Peyer's patch (tissue), 4 donors: ENCODE measurements around the gene LRRC9. TPM values are rescaled to one million over a fixed set of nuclear protein-coding genes. Genes with fewer than 3 reads are reported as not detected.

ENCODE experiments used
- DNase-seq, 3 donors: peaks; one replicate each; pipeline ENCODE4 v3.0.0-alpha.2; 2017 to 2019
- H3K27ac ChIP-seq, 4 donors: fragments of 200-600 bp; sonication (generic); one replicate each; pipeline ENCODE4 v1.5.1; 2016 to 2019
- H3K27me3 ChIP-seq, 2 donors: fragments of 200-600 bp; sonication (generic); one replicate each; pipeline ENCODE4 v1.5.1; 2019
- H3K36me3 ChIP-seq, 3 donors: fragments of 200-600 bp; sonication (generic); one replicate each; pipeline ENCODE4 v1.5.1; 2016 to 2019
- H3K4me1 ChIP-seq, 4 donors: fragments of 200-600 bp; sonication (generic); one replicate each; pipeline ENCODE4 v1.5.1; 2016 to 2019
- H3K4me3 ChIP-seq, 4 donors: fragments of 200-600 bp; sonication (generic); 1 replicate in 3 of 4; 2 replicates in 1 of 4; pipeline ENCODE4 v1.5.1; 2016 to 2019; ENCODE audit warnings: mild to moderate bottlenecking in 1 of 4
- H3K9me3 ChIP-seq, 4 donors: fragments of 200-600 bp; sonication (generic); one replicate each; pipeline ENCODE4 v1.5.1; 2016 to 2019; ENCODE audit warnings: mild to moderate bottlenecking in 1 of 4
- POLR2A ChIP-seq, 2 donors: fragments of 450-650 bp; IDR thresholded peaks; one replicate each; pipeline ENCODE4 v1.5.1; 2017; ENCODE audit warnings: antibody characterized with exemption in 2 of 2, mild to moderate bottlenecking in 2 of 2, moderate library complexity in 2 of 2
- total RNA-seq, 4 donors: library from RNA; depleted of rRNA; stranded (reverse); fragments of >200 nt; gene quantifications; one replicate each; pipeline ENCODE4 v1.1.0, GENCODE V29; 2016
- TF ChIP-seq, protein P1 (sequence below), 6 experiments: fragments of 450-650 bp in 4 of 6; fragments of 200-600 bp in 2 of 6; sonication (generic) in 1 of 6; IDR thresholded peaks; one replicate each; pipeline ENCODE4 v1.5.1; 2017 to 2019; ENCODE audit warnings: antibody characterized with exemption in 6 of 6, mild to moderate bottlenecking in 3 of 6, moderate library complexity in 1 of 6

Gene LRRC9
- total RNA-seq, 4 donors from 2014 or later, result 0.27 to 13.4 (median 5.1) TPM; not detected in 1

DNA sequence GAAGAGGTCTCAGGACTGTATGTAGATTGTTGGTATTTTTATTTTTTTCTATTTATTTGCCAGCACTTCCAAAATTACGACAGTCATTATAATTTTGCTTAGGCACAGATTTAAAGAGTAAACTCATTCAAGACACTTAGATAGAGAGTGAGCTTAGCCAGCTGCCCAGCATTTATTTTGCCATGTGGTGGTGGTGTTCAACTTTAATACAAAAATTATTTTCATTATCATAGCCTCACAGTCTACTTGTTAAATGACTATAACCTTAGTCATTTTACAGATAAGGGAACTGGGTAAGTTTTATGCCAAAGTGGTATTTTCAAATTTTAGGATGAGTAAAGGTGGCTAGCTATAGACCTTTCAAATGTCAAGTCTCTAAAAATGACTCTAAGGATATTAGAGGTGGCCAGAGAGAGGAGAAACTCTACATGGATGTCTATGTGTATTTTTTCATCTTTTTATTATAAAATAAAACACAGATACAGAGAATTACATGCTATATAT is 66.7 kb downstream of the LRRC9 start:
- no peaks in the 10 kb centered on the region for H3K9me3 ChIP-seq
- H3K36me3 ChIP-seq, result no peaks in the 10 kb centered on the region
- no peak overlapping the region for H3K4me3 ChIP-seq
- no peaks in the 10 kb centered on the region for H3K4me1 ChIP-seq
- DNase-seq, result no peak
- TF ChIP-seq, protein P1, sequence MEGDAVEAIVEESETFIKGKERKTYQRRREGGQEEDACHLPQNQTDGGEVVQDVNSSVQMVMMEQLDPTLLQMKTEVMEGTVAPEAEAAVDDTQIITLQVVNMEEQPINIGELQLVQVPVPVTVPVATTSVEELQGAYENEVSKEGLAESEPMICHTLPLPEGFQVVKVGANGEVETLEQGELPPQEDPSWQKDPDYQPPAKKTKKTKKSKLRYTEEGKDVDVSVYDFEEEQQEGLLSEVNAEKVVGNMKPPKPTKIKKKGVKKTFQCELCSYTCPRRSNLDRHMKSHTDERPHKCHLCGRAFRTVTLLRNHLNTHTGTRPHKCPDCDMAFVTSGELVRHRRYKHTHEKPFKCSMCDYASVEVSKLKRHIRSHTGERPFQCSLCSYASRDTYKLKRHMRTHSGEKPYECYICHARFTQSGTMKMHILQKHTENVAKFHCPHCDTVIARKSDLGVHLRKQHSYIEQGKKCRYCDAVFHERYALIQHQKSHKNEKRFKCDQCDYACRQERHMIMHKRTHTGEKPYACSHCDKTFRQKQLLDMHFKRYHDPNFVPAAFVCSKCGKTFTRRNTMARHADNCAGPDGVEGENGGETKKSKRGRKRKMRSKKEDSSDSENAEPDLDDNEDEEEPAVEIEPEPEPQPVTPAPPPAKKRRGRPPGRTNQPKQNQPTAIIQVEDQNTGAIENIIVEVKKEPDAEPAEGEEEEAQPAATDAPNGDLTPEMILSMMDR (IDR thresholded peaks at IDR 0.05), result no peak
- no peak for TF ChIP-seq POLR2A (IDR thresholded peaks at IDR 0.05)
- H3K27me3 ChIP-seq, result no peaks in the 10 kb centered on the region
- no peak overlapping the region for H3K27ac ChIP-seq

DNA sequence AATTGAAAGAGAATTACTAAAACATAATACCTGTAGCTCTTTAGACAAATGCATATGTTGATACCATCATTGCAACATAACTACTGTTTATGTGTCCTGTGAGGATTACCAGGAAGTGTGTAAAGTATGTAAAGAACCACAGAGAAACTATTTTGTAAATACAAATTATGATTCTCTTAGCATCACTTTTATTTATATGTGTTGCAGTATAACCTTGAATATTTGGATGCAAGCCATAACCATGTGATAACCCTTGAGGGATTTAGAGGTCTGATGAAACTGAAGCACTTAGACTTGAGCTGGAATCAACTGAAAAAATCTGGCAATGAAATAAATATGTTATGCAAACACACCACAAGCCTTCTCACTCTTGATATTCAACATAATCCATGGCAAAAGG is 77.5 kb downstream of the LRRC9 start:
- no peak for DNase-seq
- TF ChIP-seq, protein P1 (IDR thresholded peaks at IDR 0.05), result no peak
- no peak for TF ChIP-seq POLR2A (IDR thresholded peaks at IDR 0.05)
- no peak overlapping the region for H3K4me3 ChIP-seq
- H3K27ac ChIP-seq, result no peak overlapping the region
- H3K4me1 ChIP-seq, result no peaks in the 10 kb centered on the region
- no peaks in the 10 kb centered on the region for H3K36me3 ChIP-seq
- no peaks in the 10 kb centered on the region for H3K9me3 ChIP-seq
- no peaks in the 10 kb centered on the region for H3K27me3 ChIP-seq

DNA sequence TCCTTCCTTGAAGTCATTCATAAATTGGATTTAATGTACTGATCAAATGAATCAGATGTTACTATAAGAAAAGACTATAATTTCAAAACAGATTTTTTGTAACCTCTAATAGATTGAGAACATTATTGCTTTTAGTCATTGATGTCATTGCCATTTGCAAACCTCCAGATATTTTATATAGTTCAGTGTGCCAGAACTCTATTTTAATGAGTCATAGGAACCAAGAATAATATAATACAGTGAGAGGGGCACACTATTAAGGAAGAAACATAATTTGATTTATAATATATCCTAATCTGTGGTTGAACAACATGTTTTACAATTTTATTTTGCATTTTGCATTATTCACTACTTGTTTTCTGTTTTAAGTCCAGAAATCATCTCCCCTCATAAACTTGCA is 78.0 kb downstream of the LRRC9 start:
- Histone ChIP-seq H3K36me3 (no peaks in the 10 kb centered on the region), H3K27ac (no peak overlapping the region), H3K27me3 (no peaks in the 10 kb centered on the region), H3K4me3 (no peak overlapping the region), H3K9me3 (no peaks in the 10 kb centered on the region), H3K4me1 (no peaks in the 10 kb centered on the region)
- no peak for TF ChIP-seq POLR2A (IDR thresholded peaks at IDR 0.05)
- TF ChIP-seq, protein P1 (IDR thresholded peaks at IDR 0.05), result no peak
- no peak for DNase-seq

DNA sequence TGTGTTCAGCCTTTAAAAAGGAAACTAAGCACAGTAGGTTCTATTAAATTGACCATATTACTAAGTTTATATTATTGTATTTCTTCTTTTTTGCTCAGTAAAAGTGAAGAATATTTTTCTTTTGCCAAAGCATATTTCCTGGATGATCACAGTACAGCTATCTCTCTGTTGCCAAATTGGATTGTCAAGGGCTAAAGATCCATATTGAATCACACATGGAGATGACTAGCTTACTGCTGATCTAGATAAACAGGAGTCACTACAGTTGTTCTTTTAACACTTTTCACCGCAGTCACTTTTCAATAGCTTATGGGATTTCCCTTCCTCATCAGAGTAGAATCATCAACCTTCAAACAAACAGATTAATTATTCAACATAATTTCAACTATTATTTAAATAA is 78.6 kb downstream of the LRRC9 start:
- no peak for DNase-seq
- no peak overlapping the region for H3K27ac ChIP-seq
- H3K4me3 ChIP-seq, result no peak overlapping the region
- no peaks in the 10 kb centered on the region for H3K27me3 ChIP-seq
- H3K36me3 ChIP-seq, result no peaks in the 10 kb centered on the region
- no peaks in the 10 kb centered on the region for H3K9me3 ChIP-seq
- TF ChIP-seq, protein P1 (IDR thresholded peaks at IDR 0.05), result no peak
- no peak for TF ChIP-seq POLR2A (IDR thresholded peaks at IDR 0.05)
- H3K4me1 ChIP-seq, result no peaks in the 10 kb centered on the region

DNA sequence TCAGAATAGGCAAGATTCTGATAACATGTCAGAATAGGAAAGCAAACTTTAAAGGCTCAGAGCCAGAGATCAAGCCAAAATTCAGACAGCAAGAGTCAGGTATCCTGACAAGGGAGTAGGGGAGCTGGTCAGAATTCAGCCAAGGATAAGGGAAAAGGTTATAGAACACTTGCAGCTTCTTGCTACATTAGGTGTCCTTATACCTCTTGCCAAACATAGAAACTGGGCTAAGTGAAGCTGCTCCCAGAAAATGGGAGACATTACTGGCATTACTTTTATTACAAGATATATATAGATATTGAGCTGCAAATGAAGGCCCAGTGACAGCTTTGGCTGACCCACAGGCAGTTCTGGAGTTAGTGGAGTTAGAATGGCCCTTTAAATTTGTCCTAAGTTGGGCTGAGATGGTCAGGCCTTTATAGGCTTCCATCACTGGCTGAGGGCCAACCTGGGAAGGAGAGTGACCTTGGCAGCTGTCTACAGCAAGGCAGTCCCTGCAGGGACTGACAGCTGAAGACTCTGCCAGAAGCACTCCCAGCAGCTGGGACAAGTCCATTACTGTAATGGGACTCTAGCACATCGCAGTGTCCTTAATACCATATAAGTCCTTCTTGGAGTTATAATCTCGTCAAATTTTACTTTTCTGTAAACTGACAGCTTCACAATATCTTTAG is 83.0 kb downstream of the LRRC9 start:
- Histone ChIP-seq H3K9me3 (no peaks in the 10 kb centered on the region), H3K27me3 (no peaks in the 10 kb centered on the region), H3K4me1 (no peaks in the 10 kb centered on the region), H3K27ac (no peak overlapping the region), H3K4me3 (no peak overlapping the region), H3K36me3 (no peaks in the 10 kb centered on the region)
- TF ChIP-seq, protein P1 (IDR thresholded peaks at IDR 0.05), result no peak
- no peak for TF ChIP-seq POLR2A (IDR thresholded peaks at IDR 0.05)
- DNase-seq, result no peak
